HepG2 (cell line): ENCODE results near the gene FAM167B. TPM values are rescaled to one million over a fixed set of nuclear protein-coding genes. Genes with fewer than 3 reads are reported as not detected.

ENCODE experiments used
- ATAC-seq: fragments of 200-7000 bp; cut with Tn5 transposase; 3 replicates; pipeline ENCODE4 v1.9.1; 2020; ENCODE audit warnings: mild to moderate bottlenecking, moderate library complexity
- BruUV-seq: library from RNA; stranded (reverse); fragments of 400-500 nt; replicated peaks from 2 replicates; lab custom pipeline; 2021; lab: Mats Ljungman, UMichigan
- CTCF ChIA-PET: fragments of 300-600 bp; formaldehyde crosslinking; extraction: SDS; loops from one replicate; lab custom pipeline; 2021; ENCODE audit warnings: low total read pairs, inconsistent platforms, low intra/inter-chr PET ratio; lab: Yijun Ruan, JAX
- POLR2A ChIA-PET: fragments of 350-600 bp; sonication (Branson Sonifier 250); formaldehyde crosslinking; loops from one replicate; lab custom pipeline; 2020; ENCODE audit warnings: antibody characterized with exemption, inconsistent platforms; lab: Yijun Ruan, JAX
- DNase-seq: peaks from one replicate; pipeline ENCODE4 v3.0.0-alpha.2; 2015; ENCODE audit warnings: low spot score
- FAIRE-seq: peaks from 3 replicates; lab custom pipeline; 2011; peaks lifted over from hg19 to GRCh38; lab: Jason Lieb, UNC
- H2AFZ ChIP-seq: one replicate; pipeline ENCODE4 v1.6.1; 2011; ENCODE audit warnings: low read length, inconsistent platforms
- H3K27ac ChIP-seq: fragments of 300-600 bp; 3 replicates; pipeline ENCODE4 v1.8.0; 2011; ENCODE audit warnings: mixed run types, mild to moderate bottlenecking, mixed read lengths, low read length, inconsistent platforms; ENCODE audit not compliant: insufficient read depth; ENCODE audit errors: extremely low read length
- H3K27me3 ChIP-seq, 2 experiments: fragments of 200-600 bp in 1 of 2; 2 replicates in 1 of 2; 3 replicates in 1 of 2; pipeline versions ENCODE4 v1.6.0 to v1.8.0; 2011; ENCODE audit warnings: low read length in 2 of 2, mild to moderate bottlenecking in 2 of 2, moderate library complexity in 2 of 2, inconsistent platforms in 1 of 2; ENCODE audit not compliant: insufficient read depth in 2 of 2, control insufficient read depth in 1 of 2
- H3K36me3 ChIP-seq, 2 experiments: fragments of 200-600 bp in 1 of 2; replicated peaks in 1 of 2; 2 replicates in 1 of 2; 3 replicates in 1 of 2; pipeline versions ENCODE4 v1.5.1 to v1.8.0; 2011; ENCODE audit warnings: low read length in 2 of 2, inconsistent platforms in 1 of 2; ENCODE audit not compliant: insufficient read depth in 2 of 2, control insufficient read depth in 1 of 2
- H3K4me1 ChIP-seq: 2 replicates; pipeline ENCODE4 v1.5.1; 2012; ENCODE audit warnings: low read length, inconsistent platforms; ENCODE audit not compliant: insufficient read depth
- H3K4me2 ChIP-seq: 2 replicates; pipeline ENCODE4 v1.6.0; 2011; ENCODE audit warnings: low read depth, low read length, inconsistent platforms
- H3K4me3 ChIP-seq, 3 experiments: fragments of 200-600 bp in 1 of 3; sonication (generic), shearing (Covaris generic) in 1 of 3; replicated peaks in 1 of 3; 2 replicates each; pipeline ENCODE4 v1.5.1; 2011 to 2016; ENCODE audit warnings: low read length in 3 of 3, inconsistent platforms in 2 of 3, low read depth in 2 of 3, mild to moderate bottlenecking in 2 of 3, control low read depth in 1 of 3, mixed read lengths in 1 of 3; ENCODE audit not compliant: insufficient read depth in 1 of 3
- H3K79me2 ChIP-seq: one replicate; pipeline ENCODE4 v1.6.1; 2011; ENCODE audit warnings: low read length, inconsistent platforms; ENCODE audit not compliant: insufficient read depth
- H3K9ac ChIP-seq: 2 replicates; pipeline ENCODE4 v1.6.0; 2011; ENCODE audit warnings: mild to moderate bottlenecking, low read depth, low read length, inconsistent platforms; ENCODE audit not compliant: insufficient read depth
- H3K9me3 ChIP-seq: 2 replicates; pipeline ENCODE4 v1.5.1; 2012; ENCODE audit warnings: mild to moderate bottlenecking, low read length
- H4K20me1 ChIP-seq: 2 replicates; pipeline ENCODE4 v1.6.0; 2011; ENCODE audit warnings: inconsistent platforms, mild to moderate bottlenecking, low read length, moderate library complexity; ENCODE audit not compliant: insufficient read depth
- BHLHE40 ChIP-seq: IDR thresholded peaks from 2 replicates; pipeline ENCODE4 v1.6.1; 2011; ENCODE audit warnings: low read length, improper control_type of control experiment
- RBAK ChIP-seq: sonication (generic); formaldehyde crosslinking; IDR thresholded peaks from 2 replicates; pipeline ENCODE4 v1.5.1; 2020; ENCODE audit warnings: mild to moderate bottlenecking, missing genetic modification reagents
- RCOR2 ChIP-seq: IDR thresholded peaks from 2 replicates; pipeline ENCODE4 v1.6.1; 2016; ENCODE audit warnings: missing biosample characterization, missing genetic modification reagents
- SOX6 ChIP-seq, 2 experiments: fragments of 450-650 bp in 1 of 2; sonication (generic) in 1 of 2; formaldehyde crosslinking in 1 of 2; IDR thresholded peaks; 2 replicates each; pipeline versions ENCODE4 v1.4.0 to v1.6.1; 2017 to 2020; ENCODE audit warnings: antibody characterized with exemption in 1 of 2, mild to moderate bottlenecking in 1 of 2, missing genetic modification reagents in 1 of 2
- ZNF18 ChIP-seq: sonication (generic); formaldehyde crosslinking; IDR thresholded peaks from 2 replicates; pipeline ENCODE4 v1.8.0; 2022; ENCODE audit warnings: mild to moderate bottlenecking, missing genetic modification reagents; ENCODE audit not compliant: insufficient replicate concordance
- WGBS: methylation state at CpG from one replicate; pipeline ENCODE4 v1.1.6; 2017; ENCODE audit warnings: low lambda C conversion rate; 5-methylcytosine and 5-hydroxymethylcytosine counted together
- in situ Hi-C: cut with HindIII; loops from 2 replicates; pipeline ENCODE4 v1.10.0; 2017; ENCODE audit warnings: low pct_unique_long_range_greater_than_20kb; ENCODE audit not compliant: extremely low pct_ligation_motif_present
- intact Hi-C: fragments of 100-400 bp; cut with micrococcal nuclease; formaldehyde crosslinking; loops from one replicate; pipeline ENCODE4 v1.10.0; 2022; ENCODE audit not compliant: unreplicated experiment
- polyA plus RNA-seq, 8 experiments: library from polyadenylated mRNA; depleted of rRNA in 3 of 8; stranded (reverse) in 7 of 8; unstranded in 1 of 8; fragments of >200 nt; fragmentation: Illumina TruSeq in 4 of 8; extraction: Trizol in 4 of 8; gene quantifications; 2 replicates each; pipeline versions ENCODE4 v1.2.1 to v1.2.3, GENCODE V29; 2011 to 2016; ENCODE audit warnings: low read depth in 4 of 8, missing spikeins in 1 of 8, mixed read lengths in 1 of 8; ENCODE audit not compliant: insufficient read depth in 1 of 8
- total RNA-seq, 5 experiments: library from RNA; depleted of rRNA; stranded (reverse); fragments of >200 nt; fragmentation: Illumina TruSeq; extraction: Trizol; gene quantifications; 2 replicates each; pipeline ENCODE4 v1.2.3, GENCODE V29; 2016; ENCODE audit warnings: low read depth in 1 of 5
- TF ChIP-seq, protein P1 (sequence below): sonication (generic); formaldehyde crosslinking; IDR thresholded peaks from 2 replicates; pipeline ENCODE4 v1.5.1; 2020; ENCODE audit warnings: mild to moderate bottlenecking, missing genetic modification reagents, borderline replicate concordance
- TF ChIP-seq, protein P2 (sequence below): IDR thresholded peaks from 2 replicates; pipeline ENCODE4 v1.6.1; 2018; ENCODE audit warnings: missing genetic modification reagents
- TF ChIP-seq, protein P3 (sequence below): sonication (generic); formaldehyde crosslinking; IDR thresholded peaks from 2 replicates; pipeline ENCODE4 v1.8.1; 2022; ENCODE audit warnings: low read depth, mild to moderate bottlenecking, missing genetic modification reagents

Gene FAM167B
- total and polyA plus RNA-seq, 2 of the 13 experiments (the other 11 are each of a cell fraction or from before 2014, with no cell fraction given) = 0.15 to 0.70 TPM

- H3K9ac ChIP-seq = no peak overlapping the region
- peak; percentile 33; the same call in 2 of the 3 replicates for ATAC-seq
- intact Hi-C loops = no loop called here
- H3K27me3 ChIP-seq = no peaks in the 10 kb centered on the region
- peak overlapping the region in 1 of 3 experiments; percentile 35; a peak in 1 of 6 replicates for H3K4me3 ChIP-seq
- in situ Hi-C loops = no loop called here
- H2AFZ ChIP-seq = no peak overlapping the region
- no peak overlapping the region for H3K27ac ChIP-seq
- peak overlapping the region; percentile 65 for H3K4me2 ChIP-seq
- H3K9me3 ChIP-seq = no peaks in the 10 kb centered on the region
- ChIA-PET CTCF (no interaction called here), POLR2A (interaction anchor here (0.6 to 2.2 kb wide), 17 partner anchors 10 to 139 kb away, joined by 3 to 17 read pairs (median 4); partner anchors contain the start of genes BSDC1, HDAC1 and MARCKSL1)
- H4K20me1 ChIP-seq = no peaks in the 10 kb centered on the region
- no peaks in the 10 kb centered on the region for H3K36me3 ChIP-seq
- peaks cover 75% of the 10 kb centered on the region for H3K4me1 ChIP-seq
- BruUV-seq = no TSS peak
- no peak for FAIRE-seq
- no peaks in the 10 kb centered on the region for H3K79me2 ChIP-seq
- DNase-seq = peak; percentile 75
- WGBS = 20% methylated on average over 10 of the region's 10 CpGs
- TF ChIP-seq, protein P1, sequence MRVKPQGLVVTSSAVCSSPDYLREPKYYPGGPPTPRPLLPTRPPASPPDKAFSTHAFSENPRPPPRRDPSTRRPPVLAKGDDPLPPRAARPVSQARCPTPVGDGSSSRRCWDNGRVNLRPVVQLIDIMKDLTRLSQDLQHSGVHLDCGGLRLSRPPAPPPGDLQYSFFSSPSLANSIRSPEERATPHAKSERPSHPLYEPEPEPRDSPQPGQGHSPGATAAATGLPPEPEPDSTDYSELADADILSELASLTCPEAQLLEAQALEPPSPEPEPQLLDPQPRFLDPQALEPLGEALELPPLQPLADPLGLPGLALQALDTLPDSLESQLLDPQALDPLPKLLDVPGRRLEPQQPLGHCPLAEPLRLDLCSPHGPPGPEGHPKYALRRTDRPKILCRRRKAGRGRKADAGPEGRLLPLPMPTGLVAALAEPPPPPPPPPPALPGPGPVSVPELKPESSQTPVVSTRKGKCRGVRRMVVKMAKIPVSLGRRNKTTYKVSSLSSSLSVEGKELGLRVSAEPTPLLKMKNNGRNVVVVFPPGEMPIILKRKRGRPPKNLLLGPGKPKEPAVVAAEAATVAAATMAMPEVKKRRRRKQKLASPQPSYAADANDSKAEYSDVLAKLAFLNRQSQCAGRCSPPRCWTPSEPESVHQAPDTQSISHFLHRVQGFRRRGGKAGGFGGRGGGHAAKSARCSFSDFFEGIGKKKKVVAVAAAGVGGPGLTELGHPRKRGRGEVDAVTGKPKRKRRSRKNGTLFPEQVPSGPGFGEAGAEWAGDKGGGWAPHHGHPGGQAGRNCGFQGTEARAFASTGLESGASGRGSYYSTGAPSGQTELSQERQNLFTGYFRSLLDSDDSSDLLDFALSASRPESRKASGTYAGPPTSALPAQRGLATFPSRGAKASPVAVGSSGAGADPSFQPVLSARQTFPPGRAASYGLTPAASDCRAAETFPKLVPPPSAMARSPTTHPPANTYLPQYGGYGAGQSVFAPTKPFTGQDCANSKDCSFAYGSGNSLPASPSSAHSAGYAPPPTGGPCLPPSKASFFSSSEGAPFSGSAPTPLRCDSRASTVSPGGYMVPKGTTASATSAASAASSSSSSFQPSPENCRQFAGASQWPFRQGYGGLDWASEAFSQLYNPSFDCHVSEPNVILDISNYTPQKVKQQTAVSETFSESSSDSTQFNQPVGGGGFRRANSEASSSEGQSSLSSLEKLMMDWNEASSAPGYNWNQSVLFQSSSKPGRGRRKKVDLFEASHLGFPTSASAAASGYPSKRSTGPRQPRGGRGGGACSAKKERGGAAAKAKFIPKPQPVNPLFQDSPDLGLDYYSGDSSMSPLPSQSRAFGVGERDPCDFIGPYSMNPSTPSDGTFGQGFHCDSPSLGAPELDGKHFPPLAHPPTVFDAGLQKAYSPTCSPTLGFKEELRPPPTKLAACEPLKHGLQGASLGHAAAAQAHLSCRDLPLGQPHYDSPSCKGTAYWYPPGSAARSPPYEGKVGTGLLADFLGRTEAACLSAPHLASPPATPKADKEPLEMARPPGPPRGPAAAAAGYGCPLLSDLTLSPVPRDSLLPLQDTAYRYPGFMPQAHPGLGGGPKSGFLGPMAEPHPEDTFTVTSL (CRISPR knock-in tag) = no peak
- TF ChIP-seq, protein P2, sequence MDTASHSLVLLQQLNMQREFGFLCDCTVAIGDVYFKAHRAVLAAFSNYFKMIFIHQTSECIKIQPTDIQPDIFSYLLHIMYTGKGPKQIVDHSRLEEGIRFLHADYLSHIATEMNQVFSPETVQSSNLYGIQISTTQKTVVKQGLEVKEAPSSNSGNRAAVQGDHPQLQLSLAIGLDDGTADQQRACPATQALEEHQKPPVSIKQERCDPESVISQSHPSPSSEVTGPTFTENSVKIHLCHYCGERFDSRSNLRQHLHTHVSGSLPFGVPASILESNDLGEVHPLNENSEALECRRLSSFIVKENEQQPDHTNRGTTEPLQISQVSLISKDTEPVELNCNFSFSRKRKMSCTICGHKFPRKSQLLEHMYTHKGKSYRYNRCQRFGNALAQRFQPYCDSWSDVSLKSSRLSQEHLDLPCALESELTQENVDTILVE = peak; percentile 30; the same call in 1 of the 2 replicates
- TF ChIP-seq BHLHE40 (peak; percentile 51; the same call in 1 of the 2 replicates), ZNF18 (CRISPR knock-in tag) (no peak), SOX6 (IDR thresholded peaks at IDR 0.05) (no peak), SOX6 (CRISPR knock-in tag; IDR thresholded peaks at IDR 0.05) (no peak; the same call in 1 of the 2 replicates), RBAK (CRISPR knock-in tag) (0 out of 2 replicates have a peak, but pooled peaks have one; percentile 27), RCOR2 (peak; percentile 54; the same call in 1 of the 2 replicates)
- TF ChIP-seq, protein P3, sequence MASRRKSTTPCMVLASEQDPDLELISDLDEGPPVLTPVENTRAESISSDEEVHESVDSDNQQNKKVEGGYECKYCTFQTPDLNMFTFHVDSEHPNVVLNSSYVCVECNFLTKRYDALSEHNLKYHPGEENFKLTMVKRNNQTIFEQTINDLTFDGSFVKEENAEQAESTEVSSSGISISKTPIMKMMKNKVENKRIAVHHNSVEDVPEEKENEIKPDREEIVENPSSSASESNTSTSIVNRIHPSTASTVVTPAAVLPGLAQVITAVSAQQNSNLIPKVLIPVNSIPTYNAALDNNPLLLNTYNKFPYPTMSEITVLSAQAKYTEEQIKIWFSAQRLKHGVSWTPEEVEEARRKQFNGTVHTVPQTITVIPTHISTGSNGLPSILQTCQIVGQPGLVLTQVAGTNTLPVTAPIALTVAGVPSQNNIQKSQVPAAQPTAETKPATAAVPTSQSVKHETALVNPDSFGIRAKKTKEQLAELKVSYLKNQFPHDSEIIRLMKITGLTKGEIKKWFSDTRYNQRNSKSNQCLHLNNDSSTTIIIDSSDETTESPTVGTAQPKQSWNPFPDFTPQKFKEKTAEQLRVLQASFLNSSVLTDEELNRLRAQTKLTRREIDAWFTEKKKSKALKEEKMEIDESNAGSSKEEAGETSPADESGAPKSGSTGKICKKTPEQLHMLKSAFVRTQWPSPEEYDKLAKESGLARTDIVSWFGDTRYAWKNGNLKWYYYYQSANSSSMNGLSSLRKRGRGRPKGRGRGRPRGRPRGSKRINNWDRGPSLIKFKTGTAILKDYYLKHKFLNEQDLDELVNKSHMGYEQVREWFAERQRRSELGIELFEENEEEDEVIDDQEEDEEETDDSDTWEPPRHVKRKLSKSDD (CRISPR knock-in tag) = peak; percentile 64; the same call in 1 of the 2 replicates
Measured at GRCh38 chr1:32255072-32256071, 8.3 kb downstream of the FAM167B start.
